Measurements from ENCODE around the gene SPI1.
"Not testable (repeated sequence)": the region's sequence is repeated elsewhere in the genome, so short reads cannot be mapped to it uniquely, and the experiment has no call there.

DNA sequence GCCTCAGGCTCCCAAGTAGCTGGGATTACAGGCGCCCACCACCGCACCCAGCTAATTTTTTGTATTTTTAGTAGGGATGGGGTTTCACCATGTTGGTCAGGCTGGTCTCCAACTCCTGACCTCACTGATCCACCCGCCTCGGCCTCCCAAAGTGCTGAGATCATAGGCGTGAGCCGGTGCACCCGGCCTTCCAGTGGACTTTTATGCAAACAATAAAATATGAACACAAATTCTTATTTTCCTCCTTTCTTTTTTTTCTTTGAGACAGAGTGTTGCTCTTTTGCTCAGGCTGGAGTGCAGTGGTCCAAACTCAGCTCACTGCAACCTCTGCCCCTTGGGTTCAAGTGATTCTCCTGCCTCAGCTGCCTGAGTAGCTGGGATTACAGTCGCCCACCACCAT lies 61.8 kb downstream of the SPI1 start:
- not testable (repeated sequence) for TF ChIP-seq SIN3A (IDR thresholded peaks at IDR 0.05; ENCODE audit: borderline replicate concordance, insufficient read depth, low read depth, low read length)
- TF ChIP-seq, protein P1, sequence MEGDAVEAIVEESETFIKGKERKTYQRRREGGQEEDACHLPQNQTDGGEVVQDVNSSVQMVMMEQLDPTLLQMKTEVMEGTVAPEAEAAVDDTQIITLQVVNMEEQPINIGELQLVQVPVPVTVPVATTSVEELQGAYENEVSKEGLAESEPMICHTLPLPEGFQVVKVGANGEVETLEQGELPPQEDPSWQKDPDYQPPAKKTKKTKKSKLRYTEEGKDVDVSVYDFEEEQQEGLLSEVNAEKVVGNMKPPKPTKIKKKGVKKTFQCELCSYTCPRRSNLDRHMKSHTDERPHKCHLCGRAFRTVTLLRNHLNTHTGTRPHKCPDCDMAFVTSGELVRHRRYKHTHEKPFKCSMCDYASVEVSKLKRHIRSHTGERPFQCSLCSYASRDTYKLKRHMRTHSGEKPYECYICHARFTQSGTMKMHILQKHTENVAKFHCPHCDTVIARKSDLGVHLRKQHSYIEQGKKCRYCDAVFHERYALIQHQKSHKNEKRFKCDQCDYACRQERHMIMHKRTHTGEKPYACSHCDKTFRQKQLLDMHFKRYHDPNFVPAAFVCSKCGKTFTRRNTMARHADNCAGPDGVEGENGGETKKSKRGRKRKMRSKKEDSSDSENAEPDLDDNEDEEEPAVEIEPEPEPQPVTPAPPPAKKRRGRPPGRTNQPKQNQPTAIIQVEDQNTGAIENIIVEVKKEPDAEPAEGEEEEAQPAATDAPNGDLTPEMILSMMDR (IDR thresholded peaks at IDR 0.05): not testable (repeated sequence)
